PFSK-1 (cell line): Measurements from ENCODE around the gene PLEKHH1.

ENCODE experiments used
- FOXP2 ChIP-seq: optimal IDR thresholded peaks from 2 replicates; pipeline ENCODE3; 2011; ENCODE audit warnings: borderline replicate concordance, control low read depth, inconsistent platforms; ENCODE audit not compliant: insufficient read depth; ENCODE audit errors: extremely low read length, extremely low read depth
- POLR2AphosphoS5 ChIP-seq: IDR thresholded peaks from 2 replicates; pipeline ENCODE4 v1.6.1; 2012; ENCODE audit warnings: low read depth, mild to moderate bottlenecking, control low read depth, low read length, moderate library complexity
- SIN3A ChIP-seq: IDR thresholded peaks from 2 replicates; pipeline ENCODE4 v1.6.1; 2012; ENCODE audit warnings: mild to moderate bottlenecking, low read length, moderate library complexity, borderline replicate concordance; ENCODE audit not compliant: insufficient read depth
- TAF1 ChIP-seq: IDR thresholded peaks from 2 replicates; pipeline ENCODE4 v1.6.1; 2012; ENCODE audit warnings: low read length, control low read depth, borderline replicate concordance; ENCODE audit not compliant: insufficient read depth
- TF ChIP-seq, protein P1 (sequence below), 2 experiments: IDR thresholded peaks; 2 replicates each; pipeline versions ENCODE4 v1.6.1 to v1.8.0; 2011 to 2012; ENCODE audit warnings: low read depth in 2 of 2, low read length in 2 of 2, control low read depth in 1 of 2, inconsistent platforms in 1 of 2, mild to moderate bottlenecking in 1 of 2, moderate library complexity in 1 of 2; ENCODE audit not compliant: insufficient read depth in 1 of 2

PLEKHH1 gene

DNA sequence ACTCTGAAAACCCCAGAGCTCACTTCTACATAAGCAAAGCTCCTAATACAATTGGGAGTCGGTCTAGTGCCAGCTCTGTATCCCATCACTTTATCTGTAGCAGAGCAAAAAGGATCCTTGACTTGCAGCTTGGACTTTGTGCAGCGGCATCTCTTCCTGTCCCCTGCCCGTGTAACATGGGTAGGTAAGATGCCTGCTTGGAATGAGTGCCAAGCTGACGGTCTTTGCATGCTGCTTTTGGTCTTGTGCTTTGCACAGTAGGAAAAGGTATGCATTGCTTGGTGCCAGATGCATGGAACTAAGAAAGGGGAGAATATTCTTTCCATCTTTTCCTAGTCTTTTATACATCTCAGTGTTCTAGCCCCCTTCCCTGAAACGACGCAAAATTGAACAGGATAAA lies 6.9 kb upstream of the PLEKHH1 start:
- TF ChIP-seq POLR2AphosphoS5 = no peak
- TF ChIP-seq, protein P1, sequence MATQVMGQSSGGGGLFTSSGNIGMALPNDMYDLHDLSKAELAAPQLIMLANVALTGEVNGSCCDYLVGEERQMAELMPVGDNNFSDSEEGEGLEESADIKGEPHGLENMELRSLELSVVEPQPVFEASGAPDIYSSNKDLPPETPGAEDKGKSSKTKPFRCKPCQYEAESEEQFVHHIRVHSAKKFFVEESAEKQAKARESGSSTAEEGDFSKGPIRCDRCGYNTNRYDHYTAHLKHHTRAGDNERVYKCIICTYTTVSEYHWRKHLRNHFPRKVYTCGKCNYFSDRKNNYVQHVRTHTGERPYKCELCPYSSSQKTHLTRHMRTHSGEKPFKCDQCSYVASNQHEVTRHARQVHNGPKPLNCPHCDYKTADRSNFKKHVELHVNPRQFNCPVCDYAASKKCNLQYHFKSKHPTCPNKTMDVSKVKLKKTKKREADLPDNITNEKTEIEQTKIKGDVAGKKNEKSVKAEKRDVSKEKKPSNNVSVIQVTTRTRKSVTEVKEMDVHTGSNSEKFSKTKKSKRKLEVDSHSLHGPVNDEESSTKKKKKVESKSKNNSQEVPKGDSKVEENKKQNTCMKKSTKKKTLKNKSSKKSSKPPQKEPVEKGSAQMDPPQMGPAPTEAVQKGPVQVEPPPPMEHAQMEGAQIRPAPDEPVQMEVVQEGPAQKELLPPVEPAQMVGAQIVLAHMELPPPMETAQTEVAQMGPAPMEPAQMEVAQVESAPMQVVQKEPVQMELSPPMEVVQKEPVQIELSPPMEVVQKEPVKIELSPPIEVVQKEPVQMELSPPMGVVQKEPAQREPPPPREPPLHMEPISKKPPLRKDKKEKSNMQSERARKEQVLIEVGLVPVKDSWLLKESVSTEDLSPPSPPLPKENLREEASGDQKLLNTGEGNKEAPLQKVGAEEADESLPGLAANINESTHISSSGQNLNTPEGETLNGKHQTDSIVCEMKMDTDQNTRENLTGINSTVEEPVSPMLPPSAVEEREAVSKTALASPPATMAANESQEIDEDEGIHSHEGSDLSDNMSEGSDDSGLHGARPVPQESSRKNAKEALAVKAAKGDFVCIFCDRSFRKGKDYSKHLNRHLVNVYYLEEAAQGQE (IDR thresholded peaks at IDR 0.05; ENCODE audit: insufficient read depth in 1 of 2, low read depth in 2 of 2, low read length in 2 of 2) = no peak
- no peak for TF ChIP-seq SIN3A
- TF ChIP-seq TAF1 = no peak
- TF ChIP-seq FOXP2 = no peak

DNA sequence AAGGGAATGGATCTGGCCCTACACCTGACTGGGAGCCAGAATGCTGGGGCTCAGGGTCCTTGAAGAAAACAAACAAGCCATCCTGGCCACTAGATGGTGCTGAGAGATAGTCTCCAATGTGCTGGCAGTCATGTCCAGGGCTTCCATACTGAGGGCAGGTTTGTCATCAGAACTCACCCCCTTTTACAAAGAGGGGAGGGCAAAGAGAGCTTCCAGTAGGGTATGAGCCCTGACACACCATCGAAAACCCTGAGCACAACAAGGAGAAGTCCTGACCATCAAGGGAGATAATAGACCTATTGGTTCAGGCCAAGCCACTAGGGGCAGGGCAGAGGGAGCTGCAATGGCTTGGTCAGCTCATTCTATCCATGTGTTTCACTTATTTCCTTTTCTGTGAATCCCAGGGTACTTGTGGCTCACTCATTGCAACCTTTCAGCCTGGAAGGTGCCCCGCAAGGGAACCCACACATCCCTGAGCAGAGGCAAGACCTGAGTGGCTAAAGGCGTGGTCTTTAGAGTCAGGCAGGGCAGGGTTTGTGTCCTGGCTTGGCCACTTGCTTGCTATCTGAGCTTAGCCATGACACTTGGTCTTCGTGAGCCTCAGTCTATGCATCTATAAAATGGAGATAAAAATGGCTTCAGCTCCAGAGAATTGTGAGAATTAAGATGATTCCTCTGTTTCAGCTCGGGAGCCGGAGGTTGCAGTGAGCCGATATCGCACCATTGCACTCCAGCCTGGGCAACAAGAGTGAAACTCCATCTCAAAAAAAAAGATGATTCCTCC lies 6.2 kb upstream of the PLEKHH1 start:
- TF ChIP-seq, protein P1 (IDR thresholded peaks at IDR 0.05; ENCODE audit: insufficient read depth in 1 of 2, low read depth in 2 of 2, low read length in 2 of 2) = no peak

DNA sequence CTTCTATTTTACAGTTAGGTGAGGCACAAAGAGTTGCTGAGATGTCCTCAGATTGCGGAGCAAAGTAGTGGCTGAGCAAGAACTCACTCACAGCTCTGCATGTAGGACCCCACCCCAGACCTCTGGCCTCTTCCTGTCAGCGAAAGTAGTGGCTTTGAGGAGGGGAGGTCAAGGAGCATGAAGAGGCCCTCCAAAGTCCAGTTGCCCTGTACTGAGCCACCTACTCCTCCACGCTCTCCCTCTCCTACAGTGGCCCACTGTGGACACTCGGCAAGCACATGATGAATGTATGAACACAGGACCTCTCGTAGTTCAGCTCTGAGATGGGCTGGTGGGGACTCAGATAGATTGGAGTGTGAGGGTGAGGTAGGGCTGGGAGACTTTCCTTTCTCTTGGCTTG lies 5.3 kb upstream of the PLEKHH1 start:
- TF ChIP-seq FOXP2 (no peak), TAF1 (no peak), POLR2AphosphoS5 (no peak), SIN3A (no peak)

DNA sequence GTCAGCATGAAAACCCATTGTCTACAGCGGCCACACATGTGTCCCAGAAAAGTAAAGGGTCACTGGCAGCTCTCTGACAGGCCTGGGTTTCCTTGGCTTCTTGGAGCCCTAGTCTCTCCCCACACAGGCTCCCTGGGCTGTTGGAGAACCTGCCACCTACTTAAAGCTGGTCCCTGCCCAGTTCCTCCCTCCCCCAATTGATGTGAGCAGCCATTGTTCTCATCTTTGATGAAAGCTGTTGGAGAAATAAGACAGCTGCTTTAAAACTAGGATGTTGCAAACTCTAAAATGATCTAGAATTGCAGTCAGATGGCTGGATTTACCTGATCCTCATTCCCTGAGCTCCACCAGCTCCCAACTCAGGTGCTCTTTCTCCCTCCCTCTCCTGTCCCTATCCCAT lies 4.8 kb upstream of the PLEKHH1 start:
- TF ChIP-seq FOXP2 = no peak
- no peak for TF ChIP-seq TAF1
- TF ChIP-seq, protein P1 (IDR thresholded peaks at IDR 0.05; ENCODE audit: insufficient read depth in 1 of 2, low read depth in 2 of 2, low read length in 2 of 2) = no peak
- no peak for TF ChIP-seq POLR2AphosphoS5
- no peak for TF ChIP-seq SIN3A

DNA sequence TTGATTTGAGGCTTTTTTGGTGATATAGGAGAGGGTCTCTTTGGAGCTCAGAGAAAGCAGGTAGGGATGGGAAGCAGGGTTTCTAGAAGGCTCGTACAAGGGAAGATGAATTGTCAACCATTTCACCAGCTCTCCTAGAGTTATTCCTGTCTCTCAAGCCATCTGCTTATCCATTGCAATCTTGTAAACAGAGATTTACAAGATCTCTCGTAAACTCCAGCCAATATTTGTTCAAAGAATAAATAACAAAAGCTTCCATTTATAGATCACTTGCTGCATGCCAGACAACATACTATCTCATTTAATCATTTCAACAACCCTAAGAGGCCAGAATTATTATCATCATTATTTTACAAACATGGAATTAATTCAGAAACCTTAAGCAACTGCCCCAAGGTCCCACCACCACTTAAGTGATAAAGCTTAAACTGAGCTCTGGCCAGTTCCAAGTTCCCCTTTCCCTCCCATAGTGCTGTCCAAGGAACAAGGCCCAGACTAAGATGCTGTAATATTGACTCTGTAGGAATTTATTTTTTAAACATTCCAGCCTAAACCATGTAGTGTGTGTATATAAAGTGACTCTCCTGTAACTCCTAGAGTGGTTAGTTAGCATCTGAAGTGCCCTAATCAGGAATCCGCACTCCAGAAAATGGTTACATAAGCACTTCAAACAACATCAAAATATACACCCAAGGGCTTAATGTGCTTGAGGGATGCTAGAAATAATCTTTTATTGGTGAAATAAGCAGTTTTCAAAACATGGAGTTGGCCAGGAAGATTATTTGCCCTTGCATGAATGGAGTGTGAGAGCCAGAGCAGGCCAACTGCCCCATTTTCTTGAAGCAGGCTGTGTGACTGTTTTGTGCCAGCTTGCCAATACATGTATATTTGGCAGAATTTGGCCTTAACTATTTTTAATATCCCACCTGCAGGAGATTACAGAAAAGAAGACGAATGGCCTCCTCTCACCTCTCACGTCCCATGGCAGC lies 2.8 kb upstream of the PLEKHH1 start:
- TF ChIP-seq FOXP2 = no peak
- TF ChIP-seq POLR2AphosphoS5 = no peak
- no peak for TF ChIP-seq SIN3A
- no peak for TF ChIP-seq TAF1
- TF ChIP-seq, protein P1 (IDR thresholded peaks at IDR 0.05; ENCODE audit: insufficient read depth in 1 of 2, low read depth in 2 of 2, low read length in 2 of 2) = no peak
